Measurements from ENCODE around the gene LIPA.
A peak's percentile ranks its signal among the peaks of the same experiment; 100 is the strongest.
"Not testable (repeated sequence)": the region's sequence is repeated elsewhere in the genome, so short reads cannot be mapped to it uniquely, and the experiment has no call there.

LIPA gene

GRCh38 chr10:89251409-89252224 is at the start of gene LIPA:
Gene LIPA (minus strand): TSS chr10:89251775. CDS start chr10:89247648, 4,127 bp downstream.
- peak; percentile 98 for DNase-seq (ENCODE audit: low spot score)

- no peak for DNase-seq (ENCODE audit: low spot score)
These were observed 49.7 kb upstream of the LIPA start for GRCh38 chr10:89301232-89301631.

DNA sequence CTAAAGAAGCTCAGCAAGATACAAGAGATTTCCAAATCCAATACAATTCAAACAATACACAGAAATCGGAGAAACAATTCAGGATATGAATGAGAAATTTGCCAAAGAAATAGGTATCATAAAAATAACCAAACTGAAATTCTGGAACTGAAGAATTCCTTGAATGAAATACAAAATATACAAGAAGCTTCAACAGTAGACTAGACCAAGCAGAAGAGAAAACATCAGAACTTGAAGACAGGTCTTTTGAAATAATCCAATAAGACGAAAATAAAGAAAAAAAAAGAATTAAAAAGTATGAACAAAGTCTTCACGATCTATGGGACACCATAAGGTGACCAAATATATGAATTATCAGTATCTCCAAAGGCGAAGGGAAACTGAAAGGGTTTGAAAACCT is 47.5 kb upstream of the LIPA start:
- DNase-seq (ENCODE audit: low spot score) = no peak

DNA sequence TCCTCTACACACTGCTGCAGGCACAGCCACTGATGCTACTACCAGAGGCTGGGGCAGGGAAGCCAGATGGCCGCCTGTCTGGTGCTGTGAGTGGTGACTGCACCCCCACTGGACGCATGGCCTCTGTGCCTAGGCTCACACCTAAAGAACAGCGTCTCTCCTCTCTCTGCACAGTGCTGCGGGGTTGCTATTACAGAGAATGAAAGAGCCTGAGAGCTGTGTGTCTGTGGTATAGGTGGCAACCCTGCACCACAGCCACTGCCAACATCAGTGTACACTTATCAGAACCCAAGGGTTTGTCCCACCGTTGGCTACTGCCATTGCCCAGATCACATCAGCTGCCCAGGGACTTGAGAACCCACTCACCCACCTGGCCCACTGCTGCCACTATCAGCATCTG is 46.2 kb upstream of the LIPA start:
- no peak for DNase-seq (ENCODE audit: low spot score)

DNA sequence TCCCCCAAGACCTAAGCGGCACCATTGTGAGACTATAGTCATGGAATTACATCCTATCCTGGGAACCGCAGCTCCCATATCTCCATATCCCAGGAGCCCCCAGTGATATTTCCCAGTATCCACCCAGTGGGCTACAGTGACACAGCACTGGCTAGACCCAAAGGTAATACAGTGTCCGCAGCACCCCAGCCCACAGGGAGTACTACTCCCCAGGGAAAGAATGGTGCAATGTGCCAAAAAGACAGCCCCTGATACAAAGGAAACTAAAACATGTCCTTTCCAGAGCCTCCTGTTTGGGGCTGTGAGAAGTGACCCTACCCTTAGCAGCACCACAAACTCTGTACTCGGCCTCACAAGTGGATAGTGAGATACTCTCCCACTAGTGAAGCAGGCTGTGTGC is 45.8 kb upstream of the LIPA start:
- no peak for DNase-seq (ENCODE audit: low spot score)

GRCh38 chr10:89296220-89296648 is 44.7 kb upstream of the LIPA start:
- no peak for DNase-seq (ENCODE audit: low spot score)

GRCh38 chr10:89295597-89295996 is 44.0 kb upstream of the LIPA start:
- no peak for DNase-seq (ENCODE audit: low spot score)

DNA sequence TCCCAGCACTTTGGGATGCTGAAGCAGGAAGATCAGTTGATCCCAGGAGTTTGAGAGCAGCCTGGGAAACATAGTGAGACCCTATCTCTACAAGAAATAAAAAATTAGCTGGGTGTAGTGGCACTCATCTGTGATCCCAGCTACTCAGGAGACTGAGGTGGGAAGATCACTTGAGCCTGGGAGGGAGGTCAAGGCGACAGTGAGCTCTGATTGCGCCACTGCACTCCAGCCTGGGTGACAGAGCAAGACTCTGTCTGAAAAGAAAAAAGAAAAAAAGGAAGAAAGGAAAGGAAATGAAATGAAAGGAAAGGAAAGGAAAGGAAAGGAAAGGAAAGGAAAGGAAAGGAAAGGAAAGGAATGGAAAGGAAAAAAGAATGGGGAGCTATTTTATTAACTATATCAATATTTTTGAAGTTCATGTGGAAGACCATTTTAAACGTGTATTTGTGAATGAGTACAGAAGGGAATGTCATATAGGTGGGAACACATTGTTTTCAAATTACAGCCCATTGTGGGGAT is 43.2 kb upstream of the LIPA start:
- no peak for DNase-seq (ENCODE audit: low spot score)

- DNase-seq (ENCODE audit: low spot score) = not testable (repeated sequence)
These were observed 33.7 kb upstream of the LIPA start for GRCh38 chr10:89285303-89285702.

DNA sequence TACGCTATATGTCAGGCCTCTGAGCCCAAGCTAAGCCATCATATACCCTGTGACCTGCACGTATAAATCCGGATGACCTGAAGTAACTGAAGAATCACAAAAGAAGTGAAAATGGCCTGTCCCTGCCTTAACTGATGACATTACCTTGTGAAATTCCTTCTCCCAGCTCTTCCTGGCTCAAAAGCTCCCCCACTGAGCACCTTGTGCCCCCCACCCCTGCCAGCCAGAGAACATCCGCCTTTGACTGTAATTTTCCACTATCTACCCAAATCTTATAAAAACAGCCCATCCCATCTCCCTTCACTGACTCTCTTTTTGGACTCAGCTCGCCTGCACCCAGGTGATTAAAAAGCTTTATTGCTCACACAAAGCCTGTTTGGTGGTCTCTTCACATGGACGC is 33.1 kb upstream of the LIPA start:
- not testable (repeated sequence) for DNase-seq (ENCODE audit: low spot score)

GRCh38 chr10:89283936-89284475 is 32.4 kb upstream of the LIPA start:
- peak; percentile 57 for DNase-seq (ENCODE audit: low spot score)

GRCh38 chr10:89283025-89283935 is 31.7 kb upstream of the LIPA start:
- no peak for DNase-seq (ENCODE audit: low spot score)

GRCh38 chr10:89281606-89282395 is 30.2 kb upstream of the LIPA start:
- DNase-seq (ENCODE audit: low spot score) = no peak

GRCh38 chr10:89280508-89280907 is 28.9 kb upstream of the LIPA start:
- no peak for DNase-seq (ENCODE audit: low spot score)

- no peak for DNase-seq (ENCODE audit: low spot score)
These were observed 27.9 kb upstream of the LIPA start for GRCh38 chr10:89279421-89279869.

GRCh38 chr10:89278900-89279392 is 27.4 kb upstream of the LIPA start:
- DNase-seq (ENCODE audit: low spot score) = no peak

DNA sequence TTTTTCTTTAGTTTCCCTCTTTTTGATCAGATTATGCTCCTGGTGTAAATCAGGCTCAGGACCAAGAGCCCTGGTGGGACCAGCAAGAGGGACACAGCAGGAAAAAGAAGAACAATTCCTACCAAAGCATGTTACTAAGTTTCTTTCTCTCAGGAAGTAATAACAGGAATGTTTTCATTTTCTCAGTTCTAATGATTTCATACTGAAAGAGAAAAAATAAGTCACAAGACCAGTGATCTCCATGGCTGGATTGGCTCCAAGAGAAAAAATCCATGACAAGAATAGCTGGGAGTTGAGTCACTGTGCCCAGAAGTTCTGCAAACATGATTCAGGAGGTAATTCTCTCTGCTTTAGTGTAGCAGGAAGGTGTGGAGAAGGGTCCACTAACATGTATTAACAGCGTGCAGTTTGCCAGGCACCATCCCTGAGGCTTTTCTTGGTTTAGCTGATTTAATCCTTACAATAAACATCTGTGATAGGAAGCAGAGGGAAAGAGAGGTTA is 26.5 kb upstream of the LIPA start:
- DNase-seq (ENCODE audit: low spot score) = no peak

DNA sequence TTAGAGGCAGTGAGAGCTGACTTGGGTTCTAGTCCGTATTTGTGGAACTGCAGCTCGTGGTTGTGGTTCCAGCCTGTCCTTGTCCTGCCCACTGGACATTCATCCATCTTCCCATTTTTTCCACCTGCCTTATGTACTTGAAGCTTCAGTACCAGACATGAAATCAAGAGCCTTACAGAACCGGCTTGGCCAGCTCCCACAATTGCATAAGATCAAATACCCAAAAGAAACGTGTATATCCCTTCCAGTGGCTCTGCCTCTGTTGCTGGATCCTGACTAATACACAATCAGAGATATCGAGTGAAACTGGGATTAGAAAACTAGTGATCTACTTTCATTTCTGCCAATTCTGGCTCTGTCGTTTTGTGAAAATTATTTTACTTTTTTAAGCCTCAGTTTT is 23.8 kb upstream of the LIPA start:
- peak; percentile 24 for DNase-seq (ENCODE audit: low spot score)

GRCh38 chr10:89274928-89275327 is 23.4 kb upstream of the LIPA start:
- DNase-seq (ENCODE audit: low spot score) = no peak

DNA sequence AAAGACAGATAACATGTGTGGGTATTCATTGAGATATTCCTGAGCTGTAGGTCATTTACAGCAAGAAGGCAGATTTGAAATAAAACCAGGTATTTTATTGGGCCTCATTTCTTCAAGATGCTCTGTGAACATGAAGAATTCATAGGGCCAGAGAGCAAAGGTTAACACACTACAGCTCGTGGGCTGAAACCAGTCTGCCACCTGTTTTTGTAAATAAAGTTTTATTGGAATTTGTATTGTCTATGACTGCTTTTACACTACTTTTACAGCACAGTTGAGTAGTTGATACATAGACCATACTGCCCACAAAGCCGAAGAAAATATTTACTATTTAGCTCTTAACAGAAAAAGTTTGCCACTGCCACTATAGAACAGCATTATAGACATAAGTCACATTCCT is 22.1 kb upstream of the LIPA start:
- DNase-seq (ENCODE audit: low spot score) = no peak

- DNase-seq (ENCODE audit: low spot score) = no peak
These were observed 20.0 kb upstream of the LIPA start for GRCh38 chr10:89271532-89271931.
